Raji (cell line): Measurements from ENCODE around the gene RIN1.
A peak's percentile ranks its signal among the peaks of the same experiment; 100 is the strongest.

Source experiments
- POLR2A ChIP-seq: IDR thresholded peaks from 2 replicates; pipeline ENCODE4 v1.6.1; 2011; ENCODE audit warnings: low read depth, low read length, control low read depth; ENCODE audit not compliant: insufficient read depth

Gene RIN1, protein sequence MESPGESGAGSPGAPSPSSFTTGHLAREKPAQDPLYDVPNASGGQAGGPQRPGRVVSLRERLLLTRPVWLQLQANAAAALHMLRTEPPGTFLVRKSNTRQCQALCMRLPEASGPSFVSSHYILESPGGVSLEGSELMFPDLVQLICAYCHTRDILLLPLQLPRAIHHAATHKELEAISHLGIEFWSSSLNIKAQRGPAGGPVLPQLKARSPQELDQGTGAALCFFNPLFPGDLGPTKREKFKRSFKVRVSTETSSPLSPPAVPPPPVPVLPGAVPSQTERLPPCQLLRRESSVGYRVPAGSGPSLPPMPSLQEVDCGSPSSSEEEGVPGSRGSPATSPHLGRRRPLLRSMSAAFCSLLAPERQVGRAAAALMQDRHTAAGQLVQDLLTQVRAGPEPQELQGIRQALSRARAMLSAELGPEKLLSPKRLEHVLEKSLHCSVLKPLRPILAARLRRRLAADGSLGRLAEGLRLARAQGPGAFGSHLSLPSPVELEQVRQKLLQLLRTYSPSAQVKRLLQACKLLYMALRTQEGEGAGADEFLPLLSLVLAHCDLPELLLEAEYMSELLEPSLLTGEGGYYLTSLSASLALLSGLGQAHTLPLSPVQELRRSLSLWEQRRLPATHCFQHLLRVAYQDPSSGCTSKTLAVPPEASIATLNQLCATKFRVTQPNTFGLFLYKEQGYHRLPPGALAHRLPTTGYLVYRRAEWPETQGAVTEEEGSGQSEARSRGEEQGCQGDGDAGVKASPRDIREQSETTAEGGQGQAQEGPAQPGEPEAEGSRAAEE

DNA sequence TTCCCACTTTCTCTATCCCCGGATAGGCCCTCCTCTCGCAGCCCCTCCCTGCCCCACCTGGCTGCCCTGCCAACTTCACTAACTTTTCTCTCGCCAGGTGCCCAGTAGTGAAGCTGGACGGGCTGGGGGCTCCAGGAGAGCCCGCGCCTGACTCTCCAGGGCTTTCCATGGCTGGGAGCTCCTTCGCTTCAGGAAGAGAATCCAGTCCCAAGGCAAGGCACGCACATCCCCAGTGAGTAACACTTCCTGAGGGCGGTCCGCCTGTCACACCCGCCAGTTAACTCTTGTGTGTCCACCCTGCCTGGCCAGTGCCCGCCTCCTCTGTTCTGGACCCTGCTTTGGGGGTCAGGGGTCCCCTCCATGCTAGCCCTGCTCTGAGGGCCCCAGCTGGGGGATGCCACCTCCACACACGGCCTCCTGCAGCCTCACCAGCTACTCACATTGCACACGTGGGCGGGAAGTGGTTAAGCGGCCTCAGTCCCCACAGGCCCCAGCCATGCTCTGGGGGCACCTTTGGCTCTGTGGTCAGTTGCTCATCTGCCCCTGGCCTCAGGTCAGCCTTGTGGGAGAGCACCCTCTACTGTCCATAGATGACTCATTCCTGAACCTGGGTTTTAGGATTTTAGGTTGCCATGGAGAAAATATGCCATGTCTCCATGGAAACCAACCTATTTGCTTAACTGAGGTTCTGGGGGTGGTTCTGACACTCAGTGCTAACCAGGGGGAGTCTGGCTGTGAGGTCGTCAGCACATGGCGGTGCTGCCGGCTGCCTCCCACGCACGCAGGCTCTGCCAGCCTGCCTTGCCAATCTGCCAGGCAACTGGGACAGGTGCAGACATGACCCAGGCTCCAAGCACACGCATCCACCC, at the start of gene RIN1:
TSS of gene RIN1 (minus strand) at position 201 of the 869 bp plus-strand sequence. CDS start at position 169, 32 bp downstream.
- TF ChIP-seq POLR2A = no peak

DNA sequence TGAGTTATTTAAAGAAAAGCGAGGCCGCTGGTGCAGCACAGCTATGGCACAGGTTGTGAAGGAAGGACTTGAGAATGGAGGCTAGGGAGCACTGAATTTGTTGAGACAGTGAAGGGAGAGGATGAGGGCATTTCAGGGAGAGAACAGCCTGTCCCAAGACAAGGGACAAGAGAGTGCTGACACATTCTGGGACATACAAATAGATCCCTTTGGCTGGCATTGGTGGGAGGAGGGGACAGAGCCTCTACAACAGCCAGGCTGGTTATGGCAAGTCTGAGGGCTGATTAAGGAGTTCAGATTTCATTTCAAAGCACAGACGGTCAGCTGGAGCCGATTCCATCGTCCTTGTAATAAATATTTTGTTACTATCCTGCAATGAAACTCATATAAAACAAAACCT, 37.0 kb upstream of the RIN1 start:
- TF ChIP-seq POLR2A = no peak

DNA sequence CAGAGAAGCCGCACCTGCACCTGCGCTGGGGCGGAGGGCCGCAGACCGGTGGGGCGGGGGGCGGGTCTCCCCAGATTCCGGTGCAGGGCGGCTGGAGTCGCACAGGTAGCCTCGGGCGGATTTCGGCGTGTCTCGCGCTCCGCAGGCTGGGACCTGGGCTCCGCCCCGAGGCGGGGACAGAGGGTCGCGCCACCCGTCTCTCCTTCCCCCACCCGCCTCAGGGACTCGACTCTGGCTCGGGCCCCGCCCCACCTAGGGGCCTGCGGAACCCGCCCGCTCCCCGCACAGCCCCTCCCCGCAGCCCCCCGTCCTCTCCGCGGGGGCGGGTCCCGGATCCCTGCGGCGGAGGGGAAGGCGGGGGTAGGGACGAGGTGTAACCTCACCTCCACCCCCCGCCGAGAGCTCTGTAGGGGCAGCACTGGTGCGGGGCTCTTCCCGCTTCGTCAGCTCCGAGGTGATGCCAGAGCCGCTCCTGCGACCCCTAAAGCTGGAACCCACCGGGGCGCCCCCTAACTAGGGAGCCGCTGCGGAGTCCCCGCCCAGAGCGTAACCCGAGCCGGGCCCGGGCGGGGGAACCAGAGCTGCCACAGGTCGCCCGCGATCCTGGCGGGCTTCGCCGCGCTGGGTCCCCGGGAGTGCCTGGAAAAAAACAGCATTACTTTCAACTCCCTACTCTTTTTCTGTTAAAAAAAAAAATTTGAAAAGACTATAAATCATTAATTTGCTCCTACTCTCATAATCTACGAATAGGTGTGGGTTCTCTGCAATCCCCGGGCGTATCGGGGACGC, 35.6 kb upstream of the RIN1 start, which contains the start of gene SLC29A2:
TSS of gene SLC29A2 (minus strand) at position 134 of the 789 bp plus-strand sequence. CDS start 169 bp downstream, outside the sequence.
- peak; percentile 58 for TF ChIP-seq POLR2A

DNA sequence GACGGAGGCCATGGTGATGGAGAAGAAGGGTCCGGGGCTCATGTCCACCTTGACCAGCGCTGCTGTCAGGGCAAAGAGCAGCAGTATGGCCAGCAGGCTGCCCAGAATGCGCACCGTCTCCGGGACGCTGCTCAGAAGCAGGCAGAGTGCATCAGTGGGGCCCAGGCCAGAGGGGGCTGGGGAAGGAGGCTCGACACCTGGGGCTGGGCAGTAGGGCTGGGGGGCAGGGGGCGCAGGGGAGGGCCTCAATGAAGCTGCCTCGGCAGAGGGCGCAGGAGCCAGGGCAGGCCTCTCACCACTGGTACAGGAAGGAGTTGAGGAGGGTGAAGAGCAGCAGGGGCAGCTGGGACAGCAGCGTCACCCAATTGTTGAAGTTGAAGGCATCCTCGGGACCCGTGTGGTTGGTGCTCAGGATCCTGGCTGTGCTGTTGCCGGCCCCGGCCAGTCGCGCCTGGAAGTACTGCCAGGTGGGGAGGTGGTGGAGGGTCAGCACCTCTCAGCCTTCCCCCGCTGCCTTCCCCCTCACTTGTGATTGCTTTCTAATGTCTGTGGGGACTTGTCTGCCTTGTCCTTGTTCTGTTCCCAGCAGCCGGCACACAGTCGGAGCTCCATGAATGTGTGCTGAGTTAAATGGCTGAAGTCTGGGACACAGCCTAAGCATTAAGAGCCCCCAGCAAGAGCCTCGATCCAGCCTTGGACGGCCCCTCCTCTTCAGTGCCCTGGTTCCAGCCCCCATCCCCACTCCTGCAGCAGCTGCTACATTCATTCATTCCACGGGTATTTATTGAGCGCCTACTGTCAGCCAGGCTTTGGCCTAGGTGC, 33.0 kb upstream of the RIN1 start:
- TF ChIP-seq POLR2A = no peak

DNA sequence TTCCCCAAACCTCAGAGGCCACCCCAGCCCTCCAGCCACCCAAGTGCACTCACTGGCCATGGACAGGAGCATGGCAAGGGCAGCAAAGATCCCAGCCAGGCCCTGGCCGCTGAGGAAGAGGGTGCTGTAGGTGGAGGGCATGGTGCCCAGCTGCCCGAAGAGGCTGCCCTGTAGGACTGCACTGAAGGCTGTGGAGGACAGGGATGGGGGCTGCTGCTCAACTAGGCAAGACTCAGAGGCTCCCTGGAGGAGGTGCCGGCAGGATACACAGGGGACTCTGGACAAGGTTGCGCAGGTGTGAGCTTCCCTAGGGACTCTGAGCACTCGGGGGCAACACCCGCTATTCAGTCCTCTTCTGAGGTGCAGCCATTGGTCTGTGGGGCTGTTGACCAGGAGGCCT, 32.2 kb upstream of the RIN1 start:
- no peak for TF ChIP-seq POLR2A

DNA sequence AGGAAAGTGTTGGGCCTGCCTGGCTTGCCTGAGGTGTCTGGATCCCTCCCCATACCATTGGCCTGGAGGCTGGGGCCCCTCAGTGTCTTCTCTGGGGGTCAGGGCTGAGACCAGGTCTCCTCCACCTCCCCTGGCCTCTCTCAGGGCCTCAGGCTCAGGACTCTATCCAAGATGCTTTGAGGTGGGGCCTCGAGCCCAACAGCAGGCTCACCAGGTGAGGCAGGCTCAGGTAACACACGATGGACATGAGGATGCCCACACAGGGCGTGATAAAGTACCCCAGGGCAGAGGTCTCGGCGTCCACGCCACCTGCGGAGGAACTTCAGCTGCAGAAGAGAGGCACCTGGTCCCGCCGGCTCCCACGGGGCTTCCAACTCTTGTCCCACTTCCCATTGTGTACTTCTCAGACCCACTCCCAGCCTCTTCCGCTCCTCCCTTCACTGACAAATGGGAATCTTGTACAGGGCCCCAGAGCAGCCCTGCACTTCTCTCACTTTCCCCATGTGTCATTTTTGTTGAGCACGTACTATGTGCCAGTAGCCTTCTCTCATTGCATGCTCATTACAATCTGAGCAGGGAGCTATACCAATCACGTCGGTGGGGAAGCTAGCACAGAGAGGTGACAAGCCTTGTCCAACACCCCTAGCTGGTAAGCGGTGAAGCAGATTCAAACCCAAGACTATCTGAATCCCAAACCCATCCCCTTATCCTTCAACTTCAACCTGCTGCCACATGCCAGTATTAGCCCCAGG, 31.5 kb upstream of the RIN1 start:
- TF ChIP-seq POLR2A = no peak

DNA sequence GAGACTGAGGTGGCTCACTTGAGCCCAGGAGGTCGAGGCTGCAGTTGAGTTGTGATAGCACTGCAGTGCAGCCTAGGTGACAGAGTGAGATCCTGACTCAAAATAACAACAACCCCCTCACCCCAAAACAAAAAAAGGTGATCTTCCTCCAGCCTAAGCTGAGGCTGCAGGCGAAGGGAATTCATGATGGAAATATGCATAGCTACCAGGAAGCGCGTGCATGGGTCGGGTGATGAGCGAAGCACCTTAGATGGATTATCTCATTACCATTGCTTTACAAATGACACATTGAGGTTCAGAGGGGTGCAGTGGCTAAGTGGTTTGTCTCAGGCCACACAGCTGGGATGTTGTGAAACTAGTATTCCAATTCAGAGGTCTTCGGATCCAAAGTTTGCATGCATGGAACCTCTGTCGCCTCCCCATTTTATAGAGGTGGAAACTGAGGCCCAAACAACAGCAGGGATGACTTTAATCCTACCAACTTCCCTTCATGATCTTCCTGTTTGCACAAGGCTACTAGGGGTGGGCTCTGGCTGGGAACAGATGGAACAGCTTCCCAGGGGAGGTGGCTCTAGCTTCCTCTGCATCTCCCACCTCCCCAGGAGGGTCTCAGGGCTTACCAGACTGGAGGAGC, 30.7 kb upstream of the RIN1 start:
- 0 out of 2 replicates have a peak, but pooled peaks have one; percentile 17 for TF ChIP-seq POLR2A

DNA sequence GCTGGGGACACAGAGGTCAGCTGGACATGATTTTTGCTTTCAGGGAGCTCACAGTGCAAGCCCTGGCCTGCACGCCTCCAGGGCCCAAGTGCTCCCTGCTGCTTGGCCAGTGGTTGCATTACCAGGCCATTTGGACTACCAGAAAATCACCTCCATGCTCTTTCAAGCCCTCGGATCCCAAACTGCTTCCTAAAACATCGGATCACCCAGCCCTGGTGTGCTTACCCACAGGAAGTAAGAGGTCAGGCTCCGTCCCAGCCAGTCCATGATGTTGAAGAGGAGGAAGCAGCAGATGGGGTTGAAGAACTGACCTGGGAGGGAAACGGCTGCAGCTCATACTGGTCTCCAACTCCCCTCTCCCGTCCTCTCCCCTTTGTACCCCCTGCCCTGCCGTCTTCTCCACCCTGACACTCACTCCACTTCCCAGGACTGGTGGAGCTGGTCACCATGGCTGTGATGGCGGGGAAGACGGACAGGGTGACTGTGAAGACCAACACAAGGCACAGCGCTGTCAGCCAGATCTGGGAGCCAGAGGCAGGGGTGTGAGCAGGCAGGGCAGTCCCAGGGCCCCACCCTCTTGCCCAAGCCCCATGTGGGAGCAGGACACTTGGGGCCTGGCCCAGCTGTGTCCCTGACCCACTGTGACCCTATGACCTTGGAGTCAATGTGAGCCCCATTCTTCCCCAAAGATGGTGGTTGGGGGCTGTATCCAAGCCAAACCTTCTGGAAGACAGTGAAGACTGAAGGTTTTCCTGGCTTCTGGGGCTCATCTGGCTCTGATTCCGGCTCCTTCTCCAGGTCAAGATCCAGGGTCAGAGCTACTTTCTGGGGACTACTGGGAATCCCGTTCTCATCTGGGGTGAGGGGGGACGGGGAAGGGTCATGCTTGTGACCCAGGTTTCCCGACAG, 29.7 kb upstream of the RIN1 start:
- TF ChIP-seq POLR2A = no peak

DNA sequence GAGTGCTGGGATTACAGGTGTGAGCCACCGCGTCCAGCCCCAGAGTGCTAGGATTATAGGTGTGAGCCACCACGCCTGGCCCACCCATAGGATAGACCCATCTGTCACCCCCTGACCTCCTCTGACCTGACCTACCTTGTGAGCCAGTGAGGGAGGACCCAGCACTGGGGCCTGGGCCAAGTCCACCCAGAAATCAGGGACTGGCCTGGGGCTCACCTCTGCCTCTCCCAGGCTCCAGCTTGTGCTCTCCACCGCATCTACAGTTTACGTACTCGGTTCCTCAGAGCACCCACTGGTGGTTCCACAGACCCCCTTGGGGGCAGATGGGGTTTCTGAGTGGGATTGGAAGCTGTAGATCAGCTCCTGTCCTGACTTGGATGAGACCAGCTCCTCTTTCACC, 28.9 kb upstream of the RIN1 start:
- TF ChIP-seq POLR2A = no peak

DNA sequence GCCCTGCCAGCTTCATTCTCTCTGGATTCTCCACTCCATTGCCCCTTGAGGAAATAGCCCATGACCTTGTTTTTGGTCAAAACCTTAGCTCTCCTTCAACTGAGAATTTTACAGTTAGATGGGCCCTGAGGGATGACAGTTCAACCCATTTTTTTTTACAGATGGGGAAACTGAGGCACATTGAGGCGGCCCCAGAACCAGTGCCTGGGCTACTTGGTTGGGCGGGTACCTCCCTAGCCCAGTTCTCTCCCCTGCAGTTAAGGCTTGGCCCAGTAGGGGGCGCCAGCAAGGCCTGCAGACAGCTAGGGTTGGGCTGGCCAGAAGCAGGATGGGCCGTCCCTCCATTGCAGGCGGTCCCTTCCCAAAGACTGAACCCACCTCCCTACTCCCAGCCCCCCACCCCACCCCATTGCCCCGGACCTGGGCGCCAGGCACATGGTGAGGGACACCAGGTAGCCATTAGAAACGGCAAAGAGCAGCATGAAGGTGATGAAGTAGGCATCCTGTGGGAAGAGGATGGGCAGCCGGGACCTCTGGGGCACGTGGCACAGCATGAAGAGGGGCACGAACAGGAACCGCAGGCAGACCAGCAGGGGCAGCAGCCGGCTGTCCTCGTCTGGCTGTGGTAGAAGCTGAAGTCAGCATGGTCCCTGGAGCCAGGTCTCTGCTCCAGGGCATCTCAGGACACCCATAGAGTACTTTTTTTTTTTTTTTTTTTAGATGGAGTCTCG, 27.7 kb upstream of the RIN1 start:
- no peak for TF ChIP-seq POLR2A

DNA sequence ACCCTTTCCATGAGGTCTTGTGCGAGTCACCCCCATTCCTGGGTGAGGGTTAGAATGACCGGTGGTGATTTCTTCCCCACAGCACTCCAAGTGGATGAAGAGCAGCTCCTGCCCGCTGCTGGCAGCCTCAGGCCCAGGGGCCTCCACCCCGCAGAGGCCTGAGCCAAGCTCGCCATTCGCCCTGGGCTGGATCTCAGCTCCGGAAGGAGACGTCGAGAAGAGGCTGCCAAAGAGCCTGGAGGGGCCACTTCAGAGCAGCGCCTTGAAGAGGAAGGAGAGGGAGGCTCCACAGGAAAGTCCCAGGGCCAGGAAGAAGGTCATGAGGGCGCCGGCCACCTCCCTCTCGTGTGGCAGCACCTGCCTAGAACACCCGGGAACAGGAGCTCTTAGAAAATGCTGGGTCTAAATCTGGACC, 27.0 kb upstream of the RIN1 start:
- TF ChIP-seq POLR2A = 0 out of 2 replicates have a peak, but pooled peaks have one; percentile 12
